Neuron (in vitro differentiated cells): ENCODE data around the gene TIAL1.
A peak's percentile ranks its signal among the peaks of the same experiment; 100 is the strongest.
"Not testable (repeated sequence)": the region's sequence is repeated elsewhere in the genome, so short reads cannot be mapped to it uniquely, and the experiment has no call there.

Experiments used
- H2AFZ ChIP-seq: one replicate; pipeline ENCODE4 v1.6.1; 2013; ENCODE audit warnings: low read depth, mild to moderate bottlenecking, inconsistent platforms, low read length, moderate library complexity
- H3K27me3 ChIP-seq: one replicate; pipeline ENCODE4 v1.6.1; 2013; ENCODE audit warnings: low read length; ENCODE audit not compliant: insufficient read depth
- H3K36me3 ChIP-seq: one replicate; pipeline ENCODE4 v1.6.1; 2013; ENCODE audit warnings: low read length; ENCODE audit not compliant: insufficient read depth
- H3K4me1 ChIP-seq: one replicate; pipeline ENCODE4 v1.6.1; 2013; ENCODE audit warnings: low read length; ENCODE audit not compliant: insufficient read depth
- H3K4me3 ChIP-seq: 2 replicates; pipeline ENCODE4 v1.5.1; 2013; ENCODE audit warnings: mild to moderate bottlenecking, low read length, moderate library complexity
- H3K9me3 ChIP-seq: one replicate; pipeline ENCODE4 v1.6.1; 2013; ENCODE audit warnings: low read length

Gene TIAL1

DNA sequence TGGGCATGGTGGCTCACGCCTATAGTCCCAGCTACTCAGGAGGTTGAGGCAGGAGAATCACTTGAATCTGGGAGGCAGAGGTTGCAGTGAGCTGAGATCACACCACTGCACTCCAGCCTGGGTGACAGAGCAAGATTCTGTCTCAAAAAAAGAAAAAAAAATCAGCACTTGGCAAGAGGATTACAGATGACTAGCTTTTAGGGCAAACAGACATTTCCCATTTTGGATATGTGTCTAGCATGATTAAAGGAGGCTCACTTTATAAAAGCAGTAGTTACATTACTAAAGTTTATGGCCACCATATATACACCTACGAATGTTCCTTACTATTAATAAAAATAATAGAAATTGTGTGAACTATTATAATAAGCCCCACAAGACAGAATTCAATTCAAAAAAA is 40.7 kb downstream of the TIAL1 start:
- not testable (repeated sequence) for H3K9me3 ChIP-seq, H3K27me3 ChIP-seq, H3K36me3 ChIP-seq, H2AFZ ChIP-seq, H3K4me3 ChIP-seq, H3K4me1 ChIP-seq

DNA sequence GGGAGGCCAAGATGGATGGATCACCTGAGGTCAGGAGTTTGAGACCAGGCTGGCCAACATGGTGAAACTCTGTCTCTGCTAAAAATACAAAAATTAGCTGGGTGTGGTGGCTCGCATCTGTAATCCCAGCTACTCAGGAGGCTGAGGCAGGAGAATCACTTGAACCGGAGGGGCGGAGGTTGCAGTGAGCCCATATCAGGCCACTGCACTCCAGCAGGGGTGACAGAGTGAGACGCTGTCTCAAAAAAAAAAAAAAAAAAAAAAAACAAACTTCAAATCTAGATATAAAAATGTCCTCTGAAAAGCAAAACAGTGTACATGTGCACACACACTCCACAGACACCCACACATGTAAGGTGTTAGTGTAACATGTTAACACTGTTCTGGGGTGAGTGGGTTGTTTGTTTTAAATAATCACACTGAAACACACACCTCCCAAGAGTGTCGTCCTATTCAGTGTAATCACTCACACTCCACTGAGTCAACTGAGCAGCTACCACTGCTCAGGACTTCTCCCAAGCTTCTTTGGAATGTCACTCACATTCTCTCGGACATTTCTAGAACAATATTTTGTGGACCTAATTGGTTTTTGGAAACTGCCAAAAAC is 41.5 kb downstream of the TIAL1 start:
- H2AFZ ChIP-seq: no peak overlapping the region
- no peak overlapping the region for H3K4me3 ChIP-seq
- H3K36me3 ChIP-seq: no peaks in the 10 kb centered on the region

GRCh38 chr10:119550827-119551226 is 45.9 kb downstream of the TIAL1 start:
- Histone ChIP-seq H3K27me3 (peaks cover 7% of the 10 kb centered on the region), H3K4me1 (no peaks in the 10 kb centered on the region), H3K36me3 (no peaks in the 10 kb centered on the region), H2AFZ (no peak overlapping the region), H3K4me3 (no peak overlapping the region), H3K9me3 (no peaks in the 10 kb centered on the region)

More for the DNA sequence above, 41.5 kb downstream of the TIAL1 start:
- Histone ChIP-seq H3K9me3 (no peaks in the 10 kb centered on the region), H3K4me1 (no peaks in the 10 kb centered on the region), H3K27me3 (no peaks in the 10 kb centered on the region)

- Histone ChIP-seq H3K27me3 (peaks cover 14% of the 10 kb centered on the region), H3K36me3 (no peaks in the 10 kb centered on the region), H3K9me3 (no peaks in the 10 kb centered on the region), H3K4me3 (no peak overlapping the region), H3K4me1 (no peaks in the 10 kb centered on the region), H2AFZ (no peak overlapping the region)
These were observed 47.3 kb downstream of the TIAL1 start for GRCh38 chr10:119549247-119549999.

DNA sequence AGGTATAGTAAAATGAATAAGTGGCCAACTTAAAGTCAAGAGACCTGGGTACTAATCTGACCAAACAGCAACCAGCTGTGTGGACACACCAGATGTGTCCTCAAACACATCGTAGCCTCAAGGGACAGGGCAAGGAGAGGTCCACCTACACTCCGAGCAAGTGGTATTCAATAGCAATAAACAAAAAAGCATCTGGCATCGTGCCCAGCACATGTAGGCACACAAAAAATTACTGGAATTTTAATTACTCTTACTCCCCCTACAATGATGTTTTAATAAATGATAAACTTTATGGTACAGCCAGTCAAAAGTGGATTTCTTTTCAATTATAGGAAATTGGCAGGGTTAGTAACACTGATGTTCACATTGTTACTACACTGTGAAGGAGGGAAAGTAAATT is 50.8 kb downstream of the TIAL1 start:
- Histone ChIP-seq H2AFZ (no peak overlapping the region), H3K9me3 (no peaks in the 10 kb centered on the region), H3K27me3 (peaks cover 47% of the 10 kb centered on the region), H3K4me3 (no peak overlapping the region), H3K36me3 (no peaks in the 10 kb centered on the region), H3K4me1 (peaks cover 9% of the 10 kb centered on the region)

- Histone ChIP-seq H3K4me3 (no peak overlapping the region), H2AFZ (no peak overlapping the region), H3K36me3 (no peaks in the 10 kb centered on the region), H3K4me1 (peaks cover 9% of the 10 kb centered on the region), H3K9me3 (no peaks in the 10 kb centered on the region), H3K27me3 (peaks cover 54% of the 10 kb centered on the region)
These were observed 51.5 kb downstream of the TIAL1 start for GRCh38 chr10:119545310-119545709.

DNA sequence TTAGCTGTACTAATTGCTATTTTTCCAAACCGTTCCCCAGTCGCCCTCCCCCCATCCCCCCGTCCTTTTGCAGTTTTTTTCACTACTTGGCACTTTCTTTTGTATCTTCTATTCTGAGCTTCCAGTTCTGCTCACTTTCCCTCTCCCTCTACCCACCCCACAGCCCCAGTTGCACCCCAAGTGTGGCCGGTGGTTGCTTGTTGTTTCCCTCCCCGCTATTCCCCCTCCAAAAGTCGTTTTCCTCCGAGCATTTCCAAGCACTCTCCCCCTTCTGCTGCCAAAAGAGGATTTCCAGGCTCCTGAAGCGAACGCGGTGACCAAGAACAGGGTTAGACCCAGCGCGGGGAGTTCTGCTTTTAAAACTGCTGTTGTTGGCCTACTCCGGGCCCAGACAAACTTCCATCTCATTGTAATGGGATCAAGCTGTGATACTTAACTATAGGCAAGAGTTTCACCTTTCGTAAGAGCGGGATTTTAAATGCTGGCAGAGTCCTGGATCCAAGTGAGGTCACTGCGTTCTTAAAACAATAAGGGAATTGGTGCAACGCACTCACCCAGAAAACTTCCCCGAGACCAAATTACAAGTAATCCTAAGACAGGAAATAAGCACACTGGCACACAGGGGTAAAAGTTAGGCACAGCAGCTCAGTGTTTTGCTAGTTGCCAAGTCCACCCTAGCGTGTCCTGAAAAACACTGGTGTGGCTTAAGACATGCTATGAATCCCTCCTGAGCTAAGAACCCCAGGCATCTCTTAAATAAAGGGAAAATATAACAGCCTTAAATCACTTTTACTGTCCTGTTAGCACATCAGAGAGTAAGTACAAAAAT is 52.7 kb downstream of the TIAL1 start:
- Histone ChIP-seq H3K36me3 (no peaks in the 10 kb centered on the region), H2AFZ (peak overlapping the region; percentile 83), H3K27me3 (peaks cover 65% of the 10 kb centered on the region), H3K4me3 (no peak overlapping the region), H3K9me3 (no peaks in the 10 kb centered on the region), H3K4me1 (peaks cover 9% of the 10 kb centered on the region)

DNA sequence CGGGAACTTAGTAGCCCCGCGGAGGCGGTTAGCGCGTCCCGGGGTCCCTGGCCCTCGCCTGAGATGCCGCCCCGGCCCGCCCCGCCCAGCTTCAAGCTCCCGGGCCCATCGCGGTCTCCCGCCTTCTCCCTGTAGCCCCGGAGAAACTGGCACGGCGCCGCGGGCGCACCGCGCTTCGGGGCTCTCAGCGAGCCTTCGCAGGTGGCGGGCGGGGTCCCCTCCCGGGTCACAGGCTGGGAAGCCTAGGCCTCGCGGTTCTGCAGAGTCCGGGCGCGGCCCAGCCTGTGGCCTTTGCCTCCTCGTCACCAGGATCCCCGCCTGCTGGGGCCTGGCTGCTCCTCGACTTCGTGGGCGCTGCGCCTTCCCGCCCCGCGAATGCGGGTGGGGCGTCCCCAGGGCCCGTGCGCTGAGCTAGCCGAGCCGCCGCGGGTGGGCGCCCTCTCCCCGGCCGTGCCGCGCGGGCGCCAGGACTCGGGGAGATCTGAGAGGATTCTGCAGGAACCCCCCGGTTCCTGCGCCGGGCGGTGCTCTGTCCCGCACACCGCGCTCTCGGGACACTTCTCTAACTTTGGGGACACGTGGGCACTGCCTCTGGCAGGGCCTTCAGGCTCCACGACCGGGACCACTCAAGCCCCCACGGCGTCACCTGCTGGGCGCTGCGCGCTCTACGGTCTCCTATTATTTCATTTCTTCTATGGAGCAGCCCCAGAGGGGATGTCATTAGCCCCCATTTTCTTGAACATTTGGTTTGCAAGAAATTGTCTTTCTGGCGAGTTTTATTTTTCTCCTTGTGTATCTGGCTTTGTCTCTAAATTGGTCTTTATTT is 53.6 kb downstream of the TIAL1 start:
- H3K36me3 ChIP-seq: no peaks in the 10 kb centered on the region
- H2AFZ ChIP-seq: peak overlapping the region; percentile 83
- H3K4me3 ChIP-seq: peak overlapping the region; percentile 39
- peaks cover 9% of the 10 kb centered on the region for H3K4me1 ChIP-seq
- no peaks in the 10 kb centered on the region for H3K9me3 ChIP-seq
- peaks cover 72% of the 10 kb centered on the region for H3K27me3 ChIP-seq

DNA sequence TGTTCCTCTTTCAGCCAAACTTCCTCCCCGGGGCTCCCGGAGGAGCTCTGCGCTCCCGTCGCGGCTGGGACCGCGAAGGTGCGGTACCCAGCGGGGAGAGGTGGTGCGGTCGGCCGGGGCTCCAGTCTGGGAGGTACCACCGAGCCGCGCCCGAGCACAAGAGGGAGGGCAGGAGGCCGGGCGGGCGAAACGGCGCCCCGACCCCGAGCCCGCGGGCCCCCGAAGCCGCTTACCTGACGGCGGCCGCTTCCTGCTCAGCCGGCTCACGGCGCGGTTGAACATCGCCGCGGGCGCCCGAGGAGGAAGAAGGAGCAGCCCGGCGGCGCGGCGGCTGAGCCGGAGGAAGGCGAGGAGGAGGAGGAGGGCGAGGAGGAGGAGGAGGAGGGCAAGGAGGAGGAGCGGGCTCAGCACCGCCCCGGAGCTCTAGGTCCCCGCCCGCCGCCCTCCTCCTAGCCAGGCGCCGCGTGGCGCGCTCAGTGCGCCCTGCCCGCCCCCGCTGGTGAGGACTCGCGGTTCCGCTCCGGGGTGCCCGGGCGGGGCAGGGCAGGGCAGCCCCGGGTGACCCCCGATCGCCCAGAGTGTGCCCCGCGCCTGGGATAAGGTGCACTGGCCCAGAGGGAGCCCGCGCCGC is 54.3 kb downstream of the TIAL1 start, which contains the start of gene RGS10:
TSS of gene RGS10 (minus strand) at position 363 of the 631 bp plus-strand sequence. CDS start at position 282, 81 bp downstream.
- Histone ChIP-seq H3K27me3 (peaks cover 78% of the 10 kb centered on the region), H3K9me3 (no peaks in the 10 kb centered on the region), H3K4me1 (peaks cover 9% of the 10 kb centered on the region), H3K4me3 (peak within 1 kb of the TSS; percentile 39), H3K36me3 (no peaks in the 10 kb centered on the region), H2AFZ (peak within 1 kb of the TSS; percentile 83)

DNA sequence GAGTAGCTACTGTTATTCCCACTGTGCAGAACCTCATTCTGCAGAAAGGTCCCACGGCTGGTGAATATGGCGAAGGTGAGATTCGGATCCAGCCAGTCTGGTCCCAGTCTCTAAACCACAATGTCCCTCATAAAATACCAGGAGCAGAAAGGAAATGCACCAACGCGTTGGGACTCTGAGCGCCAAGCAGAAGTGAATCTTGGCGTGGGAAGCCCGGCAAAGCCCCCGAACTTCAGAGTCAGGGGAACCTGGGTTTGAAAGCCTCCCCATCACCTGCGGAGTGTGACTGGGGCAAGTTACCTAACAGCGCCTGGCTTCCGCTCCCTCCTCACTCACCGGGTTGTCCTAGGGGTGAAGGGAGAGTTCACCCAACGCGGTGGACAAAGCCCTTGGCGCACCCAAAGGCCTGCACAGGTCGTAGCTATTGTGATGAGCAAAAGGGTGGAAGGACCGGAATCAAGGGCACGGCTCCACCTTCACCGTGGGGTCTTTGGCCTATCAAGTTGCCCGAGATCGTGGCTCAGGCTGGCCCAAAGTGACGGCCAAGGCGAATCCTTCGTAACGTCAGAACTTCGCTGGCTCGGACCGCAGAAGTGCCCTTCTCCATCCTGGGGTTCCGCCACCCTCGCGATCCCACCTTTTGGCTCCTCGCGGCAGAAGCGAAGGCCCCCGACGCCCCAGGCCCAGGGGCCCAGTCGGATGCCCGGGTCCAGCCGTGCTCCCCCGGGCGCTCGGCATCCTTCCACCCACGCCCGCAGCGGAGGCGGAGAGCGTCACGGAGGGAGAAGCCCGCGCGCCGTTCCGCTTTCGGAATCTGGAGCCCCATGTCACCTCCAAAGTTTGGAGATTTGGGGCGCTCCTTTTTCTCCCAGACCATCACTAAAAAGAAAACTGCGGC is 55.1 kb downstream of the TIAL1 start:
- Histone ChIP-seq H3K9me3 (no peaks in the 10 kb centered on the region), H3K4me1 (peaks cover 9% of the 10 kb centered on the region), H3K36me3 (no peaks in the 10 kb centered on the region), H3K27me3 (peaks cover 80% of the 10 kb centered on the region), H3K4me3 (peak overlapping the region; percentile 39), H2AFZ (peak overlapping the region; percentile 83)

- Histone ChIP-seq H3K27me3 (peaks cover 78% of the 10 kb centered on the region), H3K4me3 (no peak overlapping the region), H3K4me1 (peaks cover 9% of the 10 kb centered on the region), H3K36me3 (no peaks in the 10 kb centered on the region), H3K9me3 (no peaks in the 10 kb centered on the region), H2AFZ (no peak overlapping the region)
These were observed 55.7 kb downstream of the TIAL1 start for GRCh38 chr10:119541046-119541445.
